H1 (cell line): ENCODE measurements around the gene SH3GL2. TPM values are rescaled to one million over a fixed set of nuclear protein-coding genes. Genes with fewer than 3 reads are reported as not detected.

ENCODE experiments used
- CTCF ChIA-PET: fragments of 300-600 bp; sonication (Branson Sonifier 250); formaldehyde crosslinking; loops from one replicate; lab custom pipeline; 2021; ENCODE audit not compliant: partially characterized antibody; lab: Charles Lee
- POLR2A ChIA-PET: fragments of 300-600 bp; sonication (Branson Sonifier 250); formaldehyde crosslinking; loops from one replicate; lab custom pipeline; 2021; ENCODE audit warnings: inconsistent platforms; ENCODE audit not compliant: partially characterized antibody; lab: Charles Lee
- DNase-seq, 2 experiments: peaks; one replicate each; pipeline versions ENCODE4 v3.0.0 to v3.0.0-alpha.2; 2010 to 2022; ENCODE audit warnings: low spot score in 2 of 2, low read depth in 1 of 2, mixed read lengths in 1 of 2
- FAIRE-seq: peaks from 2 replicates; lab custom pipeline; 2011; peaks lifted over from hg19 to GRCh38; lab: Jason Lieb, UNC
- H2AFZ ChIP-seq: 2 replicates; pipeline ENCODE4 v1.8.1; 2012; ENCODE audit warnings: low read length, inconsistent platforms
- H2AK5ac ChIP-seq: 2 replicates; pipeline ENCODE4 v1.6.1; 2013; ENCODE audit warnings: low read depth, low read length
- H2BK120ac ChIP-seq: replicated peaks from 2 replicates; pipeline ENCODE3; 2013; ENCODE audit warnings: low read depth, low read length, inconsistent platforms
- H2BK12ac ChIP-seq: 2 replicates; pipeline ENCODE4 v1.6.1; 2013; ENCODE audit warnings: low read depth, low read length
- H2BK15ac ChIP-seq: 2 replicates; pipeline ENCODE4 v1.6.1; 2013; ENCODE audit warnings: low read length
- H2BK20ac ChIP-seq: 2 replicates; pipeline ENCODE4 v1.6.1; 2013; ENCODE audit warnings: low read length
- H2BK5ac ChIP-seq: 2 replicates; pipeline ENCODE4 v1.6.1; 2013; ENCODE audit warnings: low read depth, low read length
- H3K14ac ChIP-seq: 2 replicates; pipeline ENCODE4 v1.6.1; 2013; ENCODE audit warnings: inconsistent platforms; ENCODE audit not compliant: insufficient read length
- H3K18ac ChIP-seq: 2 replicates; pipeline ENCODE4 v1.6.1; 2013; ENCODE audit warnings: low read length; ENCODE audit errors: extremely low read depth
- H3K23ac ChIP-seq: 2 replicates; pipeline ENCODE4 v1.6.1; 2013; ENCODE audit warnings: inconsistent platforms; ENCODE audit not compliant: insufficient read length
- H3K23me2 ChIP-seq: 2 replicates; pipeline ENCODE4 v1.6.1; 2013; ENCODE audit warnings: low read depth, low read length
- H3K27ac ChIP-seq: 2 replicates; pipeline ENCODE4 v1.6.1; 2011; ENCODE audit warnings: low read depth, low read length, inconsistent platforms
- H3K27me3 ChIP-seq, 4 experiments: replicated peaks in 1 of 4; 1 replicate in 1 of 4; 2 replicates in 3 of 4; pipeline versions ENCODE4 v1.6.1 to v1.8.1; 2011 to 2013; ENCODE audit warnings: low read length in 3 of 4, mild to moderate bottlenecking in 3 of 4, inconsistent platforms in 2 of 4, mixed read lengths in 2 of 4, moderate library complexity in 1 of 4; ENCODE audit not compliant: control insufficient read depth in 3 of 4, insufficient read depth in 3 of 4; ENCODE audit errors: extremely low read depth in 1 of 4
- H3K36me3 ChIP-seq, 4 experiments: 2 replicates each; pipeline versions ENCODE4 v1.6.1 to v1.8.1; 2011 to 2013; ENCODE audit warnings: mild to moderate bottlenecking in 4 of 4, low read length in 3 of 4, moderate library complexity in 2 of 4, control low read depth in 1 of 4, inconsistent platforms in 1 of 4; ENCODE audit not compliant: insufficient read depth in 4 of 4, control insufficient read depth in 2 of 4
- H3K4ac ChIP-seq: replicated peaks from 2 replicates; pipeline ENCODE3; 2013; ENCODE audit warnings: low read length, low read depth, mixed read lengths, inconsistent platforms; ENCODE audit not compliant: insufficient read length
- H3K4me1 ChIP-seq, 4 experiments: replicated peaks in 1 of 4; 1 replicate in 1 of 4; 2 replicates in 3 of 4; pipeline versions ENCODE4 v1.6.1 to v1.8.1; 2011 to 2013; ENCODE audit warnings: low read length in 3 of 4, inconsistent platforms in 2 of 4, mixed read lengths in 1 of 4; ENCODE audit not compliant: insufficient read depth in 4 of 4, control insufficient read depth in 3 of 4
- H3K4me2 ChIP-seq, 2 experiments: 2 replicates each; pipeline versions ENCODE4 v1.6.1 to v1.8.1; 2011 to 2013; ENCODE audit warnings: low read depth in 2 of 2, low read length in 2 of 2, control low read depth in 1 of 2, inconsistent platforms in 1 of 2, mild to moderate bottlenecking in 1 of 2; ENCODE audit not compliant: insufficient read depth in 1 of 2
- H3K4me3 ChIP-seq, 4 experiments: fragments of 200-600, 300-600 bp in 1 of 4; sonication (generic), shearing (Covaris generic), sonication (Bioruptor Twin) in 1 of 4; 2 replicates each; pipeline versions ENCODE4 v1.5.1 to v1.8.1; 2011 to 2016; ENCODE audit warnings: low read length in 4 of 4, low read depth in 3 of 4, control low read depth in 2 of 4, inconsistent platforms in 2 of 4, mild to moderate bottlenecking in 2 of 4, mixed read lengths in 1 of 4, moderate library complexity in 1 of 4; ENCODE audit not compliant: insufficient read depth in 2 of 4; ENCODE audit errors: extremely low read depth in 1 of 4
- H3K56ac ChIP-seq: replicated peaks from 2 replicates; pipeline ENCODE3; 2013; ENCODE audit warnings: low read depth, mild to moderate bottlenecking, mixed read lengths, low read length, inconsistent platforms; ENCODE audit not compliant: insufficient read length
- H3K79me1 ChIP-seq: 2 replicates; pipeline ENCODE4 v1.6.1; 2013; ENCODE audit warnings: low read depth, low read length, control low read depth
- H3K79me2 ChIP-seq, 2 experiments: 2 replicates each; pipeline versions ENCODE4 v1.6.1 to v1.8.1; 2012 to 2013; ENCODE audit warnings: low read length in 2 of 2, mild to moderate bottlenecking in 2 of 2, inconsistent platforms in 1 of 2; ENCODE audit not compliant: insufficient read depth in 2 of 2, control insufficient read depth in 1 of 2
- H3K9ac ChIP-seq, 4 experiments: replicated peaks in 1 of 4; 1 replicate in 1 of 4; 2 replicates in 3 of 4; pipeline versions ENCODE4 v1.6.1 to v1.8.1; 2011 to 2013; ENCODE audit warnings: low read depth in 3 of 4, low read length in 3 of 4, control low read depth in 2 of 4, mild to moderate bottlenecking in 2 of 4, moderate library complexity in 2 of 4, inconsistent platforms in 1 of 4; ENCODE audit errors: extremely low read depth in 1 of 4
- H3K9me3 ChIP-seq, 2 experiments: 2 replicates each; pipeline versions ENCODE4 v1.6.1 to v1.8.1; 2012 to 2013; ENCODE audit warnings: mild to moderate bottlenecking in 2 of 2, moderate library complexity in 2 of 2, control low read depth in 1 of 2, inconsistent platforms in 1 of 2, low read depth in 1 of 2, low read length in 1 of 2, mixed read lengths in 1 of 2; ENCODE audit not compliant: insufficient read depth in 2 of 2
- H4K20me1 ChIP-seq, 2 experiments: replicated peaks in 1 of 2; 2 replicates each; pipeline versions ENCODE3 to v1.8.1; 2011 to 2013; ENCODE audit warnings: inconsistent platforms in 2 of 2, low read length in 2 of 2, mild to moderate bottlenecking in 1 of 2; ENCODE audit not compliant: insufficient read depth in 2 of 2, control insufficient read depth in 1 of 2
- H4K5ac ChIP-seq: 2 replicates; pipeline ENCODE4 v1.6.1; 2013; ENCODE audit warnings: low read length, low read depth, mixed read lengths, inconsistent platforms; ENCODE audit not compliant: insufficient read length
- H4K8ac ChIP-seq: 2 replicates; pipeline ENCODE4 v1.8.0; 2013; ENCODE audit warnings: mild to moderate bottlenecking, moderate library complexity, low read length, inconsistent platforms; ENCODE audit not compliant: insufficient read depth; ENCODE audit errors: extremely low read depth
- H4K91ac ChIP-seq: replicated peaks from 2 replicates; pipeline ENCODE3; 2013; ENCODE audit warnings: low read length, mixed read lengths, inconsistent platforms; ENCODE audit not compliant: insufficient read length
- ASH2L ChIP-seq: fragments of 200-600, 300-600 bp; sonication (generic); IDR thresholded peaks from one replicate; pipeline ENCODE4 v1.7.1; 2017; ENCODE audit warnings: low read length
- ATF2 ChIP-seq: IDR thresholded peaks from 2 replicates; pipeline ENCODE4 v1.6.1; 2012; ENCODE audit warnings: low read length, inconsistent platforms
- CEBPB ChIP-seq: IDR thresholded peaks from 2 replicates; pipeline ENCODE4 v1.6.1; 2012; ENCODE audit warnings: low read depth, low read length
- EGR1 ChIP-seq: IDR thresholded peaks from 2 replicates; pipeline ENCODE4 v1.6.1; 2011; ENCODE audit warnings: low read depth, low read length, borderline replicate concordance
- GABPA ChIP-seq: IDR thresholded peaks from 2 replicates; pipeline ENCODE4 v1.6.1; 2011; ENCODE audit warnings: mild to moderate bottlenecking, low read length, moderate library complexity, borderline replicate concordance; ENCODE audit not compliant: insufficient read depth
- GTF2F1 ChIP-seq: IDR thresholded peaks from 2 replicates; pipeline ENCODE4 v1.6.1; 2012; ENCODE audit warnings: low read depth, low read length, improper control_type of control experiment, borderline replicate concordance
- HDAC2 ChIP-seq, 2 experiments: fragments of 300-600 bp in 1 of 2; sonication (generic) in 1 of 2; IDR thresholded peaks; 2 replicates each; pipeline ENCODE4 v1.6.1; 2011 to 2012; ENCODE audit warnings: low read depth in 2 of 2, low read length in 2 of 2, mild to moderate bottlenecking in 2 of 2, moderate library complexity in 2 of 2, borderline replicate concordance in 1 of 2, inconsistent platforms in 1 of 2
- JUN ChIP-seq: IDR thresholded peaks from 2 replicates; pipeline ENCODE4 v1.6.1; 2011; ENCODE audit warnings: low read depth, mild to moderate bottlenecking, improper control_type of control experiment, low read length
- KDM1A ChIP-seq: fragments of 200-600, 300-600 bp; sonication (generic); IDR thresholded peaks from 2 replicates; pipeline ENCODE4 v1.7.1; 2016; ENCODE audit warnings: mild to moderate bottlenecking, low read length, borderline replicate concordance
- NRF1 ChIP-seq: IDR thresholded peaks from 2 replicates; pipeline ENCODE4 v1.6.1; 2011; ENCODE audit warnings: mild to moderate bottlenecking, low read depth, low read length, improper control_type of control experiment
- RAD21 ChIP-seq, 2 experiments: IDR thresholded peaks in 1 of 2; conservative IDR thresholded peaks in 1 of 2; 2 replicates each; pipeline ENCODE4 v1.6.1; 2011; ENCODE audit warnings: low read depth in 2 of 2, low read length in 2 of 2, improper control_type of control experiment in 1 of 2, inconsistent platforms in 1 of 2, mild to moderate bottlenecking in 1 of 2, moderate library complexity in 1 of 2
- SIRT6 ChIP-seq: IDR thresholded peaks from one replicate; pipeline ENCODE4 v1.7.1; 2012; ENCODE audit warnings: low read length, inconsistent platforms
- WGBS, 2 experiments: shearing (Covaris generic) in 1 of 2; methylation state at CpG; one replicate each; pipeline versions ENCODE4 v1.1.6 to v1.1.7; 2013 to 2015; ENCODE audit warnings: low lambda C conversion rate in 2 of 2, mixed read lengths in 2 of 2, inconsistent platforms in 1 of 2, low coverage in 1 of 2, missing lambda C conversion rate in 1 of 2; ENCODE audit not compliant: insufficient replicate concordance in 2 of 2, insufficient coverage in 1 of 2, insufficient read length in 1 of 2; ENCODE audit errors: extremely low coverage in 1 of 2, missing lambda C conversion rate in 1 of 2; 5-methylcytosine and 5-hydroxymethylcytosine counted together
- polyA plus RNA-seq, 7 experiments: library from polyadenylated mRNA; depleted of rRNA in 3 of 7; stranded (reverse) in 5 of 7; unstranded in 2 of 7; fragments of >200 nt in 5 of 7; fragments of 200-250 nt in 2 of 7; gene quantifications; 1 replicate in 5 of 7; 2 replicates in 1 of 7; 4 replicates in 1 of 7; pipeline versions ENCODE4 v1.2.1 to v1.2.3, GENCODE V29; 2011 to 2013; ENCODE audit warnings: missing spikeins in 2 of 7, mixed read lengths in 2 of 7
- total RNA-seq: library from RNA; stranded (reverse); fragmentation: NEBNext Ultra II Directional; extraction: Animal tissue kit (Norgen Biotek cat#: 25700); gene quantifications from 2 replicates; pipeline ENCODE4 v1.2.1, GENCODE V29; 2021

SH3GL2 gene
- total and polyA plus RNA-seq, 2 of the 8 experiments (the other 6 are each of a cell fraction or from before 2014, with no cell fraction given), result 4.7 to 5.3 TPM

GRCh38 chr9:17594961-17595360 lies 16.1 kb downstream of the SH3GL2 start:
- no peaks in the 10 kb centered on the region for H4K20me1 ChIP-seq
- no peak overlapping the region for H4K5ac ChIP-seq
- H3K79me1 ChIP-seq, result no peaks in the 10 kb centered on the region; the same call in 1 of the 2 replicates
- DNase-seq (no peak), FAIRE-seq (no peak)
- H4K91ac ChIP-seq, result no peak overlapping the region
- H3K4me3 ChIP-seq, result no peak overlapping the region
- ChIA-PET CTCF (no interaction called here), POLR2A (no interaction called here)
- no peak overlapping the region for H3K18ac ChIP-seq
- no peak overlapping the region for H3K4ac ChIP-seq
- no peak overlapping the region for H2BK15ac ChIP-seq
- H3K27ac ChIP-seq, result no peak overlapping the region
- no peaks in the 10 kb centered on the region; a peak in 1 of 4 replicates for H3K79me2 ChIP-seq
- no peak overlapping the region for H3K23ac ChIP-seq
- no peak overlapping the region for H2BK120ac ChIP-seq
- H3K9me3 ChIP-seq, result no peaks in the 10 kb centered on the region
- TF ChIP-seq NRF1, result no peak
- TF ChIP-seq EGR1, result no peak
- no peak for TF ChIP-seq KDM1A
- TF ChIP-seq JUN, result no peak
- no peak for TF ChIP-seq ASH2L
- no peak for TF ChIP-seq GABPA
- no peak for TF ChIP-seq CEBPB
- no peak for TF ChIP-seq RAD21 (IDR thresholded peaks at IDR 0.05 in 1 of 2, conservative IDR thresholded peaks at IDR 0.05 in 1 of 2; ENCODE audit: low read depth in 2 of 2, low read length in 2 of 2)
- no peak for TF ChIP-seq ATF2
- no peak for TF ChIP-seq HDAC2 (IDR thresholded peaks at IDR 0.05; ENCODE audit: borderline replicate concordance in 1 of 2, low read depth in 2 of 2, low read length in 2 of 2)
- TF ChIP-seq GTF2F1, result no peak
- no peak for TF ChIP-seq SIRT6
- H2BK20ac ChIP-seq, result no peak overlapping the region
- H3K56ac ChIP-seq, result no peak overlapping the region
- no peaks in the 10 kb centered on the region for H3K36me3 ChIP-seq
- no peak overlapping the region for H4K8ac ChIP-seq
- H2AFZ ChIP-seq, result no peak overlapping the region
- H3K9ac ChIP-seq, result no peak overlapping the region
- H2BK12ac ChIP-seq, result no peak overlapping the region
- 82% methylated on average over 3 of the region's 3 CpGs; no CpG with 5 or more reads in 1 of the 2 experiments for WGBS, 2 experiments
- H3K4me2 ChIP-seq, result no peak overlapping the region
- no peak overlapping the region for H2BK5ac ChIP-seq
- no peak overlapping the region for H3K14ac ChIP-seq
- H2AK5ac ChIP-seq, result no peak overlapping the region
- peaks cover 0 to 2% (median 0%) of the 10 kb centered on the region in 4 experiments; a peak in 2 of 7 replicates for H3K4me1 ChIP-seq
- no peaks in the 10 kb centered on the region for H3K27me3 ChIP-seq
- H3K23me2 ChIP-seq, result no peaks in the 10 kb centered on the region
